ENCODE measurements around the gene CDH4. TPM values are rescaled to one million over a fixed set of nuclear protein-coding genes. Genes with fewer than 3 reads are reported as not detected.

The CDH4 gene
- total RNA-seq, 4 donors from 2014 or later: 0.13 to 0.38 (median 0.21) TPM; not detected in 1

DNA sequence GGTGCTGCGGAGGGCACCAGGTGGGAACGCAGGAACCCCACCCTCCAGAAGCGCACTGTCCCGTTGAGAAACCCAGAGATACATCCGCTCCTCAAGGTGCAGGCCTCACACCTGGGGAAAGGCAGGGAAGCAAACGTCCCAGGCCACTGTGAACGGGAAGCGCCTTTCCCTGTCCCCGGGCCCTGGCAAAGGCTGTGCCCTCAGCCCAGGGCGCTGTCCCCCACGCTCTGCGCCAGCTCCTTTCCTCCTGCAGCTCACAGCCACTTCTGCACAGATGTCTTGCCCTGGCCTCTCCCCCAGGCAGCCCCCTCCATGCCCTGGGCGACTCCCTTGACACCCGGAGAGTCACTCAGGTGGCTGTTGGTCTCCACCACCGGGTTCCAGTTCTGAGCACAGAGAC, 609.8 kb downstream of the CDH4 start:
- Histone ChIP-seq H3K4me3 (no peak overlapping the region), H3K36me3 (no peaks in the 10 kb centered on the region), H3K4me1 (no peaks in the 10 kb centered on the region), H3K27me3 (peaks cover 0 to 5% (median 0%) of the 10 kb centered on the region in 4 donors), H3K27ac (no peak overlapping the region), H3K9me3 (no peaks in the 10 kb centered on the region)
- intact Hi-C loops (cut with DNase I): no loop called here
- 81 to 98% methylated on average over 4 to 7 of the region's 15 CpGs for WGBS, 2 donors
- no peak for DNase-seq
- TF ChIP-seq, protein P1, sequence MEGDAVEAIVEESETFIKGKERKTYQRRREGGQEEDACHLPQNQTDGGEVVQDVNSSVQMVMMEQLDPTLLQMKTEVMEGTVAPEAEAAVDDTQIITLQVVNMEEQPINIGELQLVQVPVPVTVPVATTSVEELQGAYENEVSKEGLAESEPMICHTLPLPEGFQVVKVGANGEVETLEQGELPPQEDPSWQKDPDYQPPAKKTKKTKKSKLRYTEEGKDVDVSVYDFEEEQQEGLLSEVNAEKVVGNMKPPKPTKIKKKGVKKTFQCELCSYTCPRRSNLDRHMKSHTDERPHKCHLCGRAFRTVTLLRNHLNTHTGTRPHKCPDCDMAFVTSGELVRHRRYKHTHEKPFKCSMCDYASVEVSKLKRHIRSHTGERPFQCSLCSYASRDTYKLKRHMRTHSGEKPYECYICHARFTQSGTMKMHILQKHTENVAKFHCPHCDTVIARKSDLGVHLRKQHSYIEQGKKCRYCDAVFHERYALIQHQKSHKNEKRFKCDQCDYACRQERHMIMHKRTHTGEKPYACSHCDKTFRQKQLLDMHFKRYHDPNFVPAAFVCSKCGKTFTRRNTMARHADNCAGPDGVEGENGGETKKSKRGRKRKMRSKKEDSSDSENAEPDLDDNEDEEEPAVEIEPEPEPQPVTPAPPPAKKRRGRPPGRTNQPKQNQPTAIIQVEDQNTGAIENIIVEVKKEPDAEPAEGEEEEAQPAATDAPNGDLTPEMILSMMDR (IDR thresholded peaks at IDR 0.05): no peak
- TF ChIP-seq POLR2A (IDR thresholded peaks at IDR 0.05): no peak

DNA sequence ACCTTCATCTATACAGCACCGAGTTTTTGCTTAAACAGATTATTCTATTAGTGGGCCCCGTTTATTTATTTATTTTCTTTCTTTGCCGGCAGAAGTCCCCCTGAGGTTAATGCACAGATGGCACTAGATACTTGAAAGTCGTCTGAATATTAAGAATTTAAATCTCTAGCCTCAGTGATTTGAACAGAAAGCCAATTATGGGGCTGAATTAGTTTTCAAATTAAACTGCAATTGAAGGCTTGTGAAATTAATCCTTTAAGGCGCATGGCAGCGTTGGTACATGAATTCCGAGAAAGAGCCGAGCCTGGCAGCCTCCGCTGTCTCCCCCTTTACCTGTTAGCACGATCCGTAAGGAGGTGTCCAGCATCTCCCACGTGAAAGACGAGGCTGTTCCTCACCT, 610.8 kb downstream of the CDH4 start:
- Histone ChIP-seq H3K4me3 (no peak overlapping the region), H3K36me3 (no peaks in the 10 kb centered on the region), H3K9me3 (no peaks in the 10 kb centered on the region), H3K27ac (no peak overlapping the region), H3K4me1 (no peaks in the 10 kb centered on the region), H3K27me3 (peaks cover 0 to 5% (median 0%) of the 10 kb centered on the region in 4 donors)
- TF ChIP-seq, protein P1 (IDR thresholded peaks at IDR 0.05): no peak
- TF ChIP-seq POLR2A (IDR thresholded peaks at IDR 0.05): no peak
- intact Hi-C loops (cut with DNase I): no loop called here
- DNase-seq: no peak
- 68 to 76% methylated on average over 13 of the region's 13 CpGs for WGBS, 2 donors

DNA sequence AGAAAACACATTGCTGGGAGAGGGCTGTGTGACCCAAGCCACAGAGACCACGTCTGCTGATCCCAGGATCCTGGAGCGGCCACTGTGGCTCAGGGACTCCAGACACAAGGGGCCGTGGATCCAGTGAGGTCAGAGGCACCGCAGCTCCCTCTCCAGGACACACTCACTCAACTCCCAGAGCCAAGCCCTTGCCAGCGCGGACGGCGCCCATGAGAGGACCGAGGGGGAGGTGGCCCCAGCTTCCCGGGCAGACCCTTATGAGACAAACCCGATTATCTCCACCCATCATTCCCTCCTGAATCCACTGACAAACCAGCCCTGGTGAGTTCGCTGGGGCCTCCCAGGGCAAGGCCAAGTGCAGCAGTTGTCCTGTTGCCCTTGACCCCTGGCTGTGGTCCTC, 612.4 kb downstream of the CDH4 start:
- peaks cover 0 to 7% (median 0%) of the 10 kb centered on the region in 4 donors for H3K27me3 ChIP-seq
- WGBS, 2 donors: 58 to 82% methylated on average over 2 to 9 of the region's 12 CpGs
- TF ChIP-seq POLR2A (IDR thresholded peaks at IDR 0.05): no peak
- TF ChIP-seq, protein P1 (IDR thresholded peaks at IDR 0.05): no peak
- H3K4me3 ChIP-seq: no peak overlapping the region
- H3K9me3 ChIP-seq: no peaks in the 10 kb centered on the region
- intact Hi-C loops (cut with DNase I): no loop called here
- no peaks in the 10 kb centered on the region for H3K4me1 ChIP-seq
- DNase-seq: no peak
- no peak overlapping the region for H3K27ac ChIP-seq
- no peaks in the 10 kb centered on the region for H3K36me3 ChIP-seq

DNA sequence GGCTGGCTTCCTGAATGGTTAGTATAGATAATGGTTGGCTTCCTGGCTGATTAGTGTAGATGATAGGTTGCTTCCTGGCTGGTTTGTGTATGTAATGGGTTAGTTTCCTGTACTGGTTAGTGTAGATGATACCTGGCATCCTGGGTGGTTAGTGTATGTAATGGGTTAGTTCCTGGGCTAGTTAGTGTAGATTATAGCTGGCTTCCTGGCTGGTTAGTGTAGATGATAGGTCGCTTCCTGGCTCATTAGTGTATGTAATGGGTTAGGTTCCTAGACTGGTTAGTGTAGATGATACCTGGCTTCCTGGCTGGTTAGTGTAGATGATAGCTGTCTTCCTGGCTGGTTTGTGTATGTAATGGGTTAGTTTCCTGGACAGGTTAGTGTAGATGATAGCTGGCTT, 613.3 kb downstream of the CDH4 start:
- Histone ChIP-seq H3K36me3 (no peaks in the 10 kb centered on the region), H3K4me1 (no peaks in the 10 kb centered on the region), H3K27ac (no peak overlapping the region), H3K27me3 (peaks cover 0 to 9% (median 0%) of the 10 kb centered on the region in 4 donors), H3K9me3 (no peaks in the 10 kb centered on the region), H3K4me3 (no peak overlapping the region)
- TF ChIP-seq POLR2A (IDR thresholded peaks at IDR 0.05): no peak
- 67 to 69% methylated on average over 1 of the region's 1 CpG for WGBS, 2 donors
- intact Hi-C loops (cut with DNase I): no loop called here
- no peak for DNase-seq

DNA sequence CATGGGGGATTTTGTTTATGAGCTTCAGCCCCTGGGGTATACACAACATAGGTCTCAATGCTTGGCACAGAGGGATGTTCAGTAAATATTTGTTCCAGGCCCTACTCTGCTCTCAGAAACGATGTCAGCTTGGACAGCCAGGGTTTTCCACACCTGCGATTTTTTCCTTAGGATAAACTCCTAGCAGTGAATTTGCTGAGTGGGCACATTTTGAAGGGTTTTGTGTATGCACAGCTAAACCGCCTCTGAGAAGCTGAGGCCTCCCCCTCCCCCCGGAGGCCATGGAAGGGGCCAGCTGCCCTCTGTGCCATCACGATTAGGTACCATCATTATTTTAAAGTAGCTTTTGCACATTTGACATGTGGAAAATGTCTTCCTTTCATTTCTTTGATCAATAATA, 614.1 kb downstream of the CDH4 start:
- no peaks in the 10 kb centered on the region for H3K9me3 ChIP-seq
- no peak overlapping the region for H3K27ac ChIP-seq
- TF ChIP-seq, protein P1 (IDR thresholded peaks at IDR 0.05): no peak
- TF ChIP-seq POLR2A (IDR thresholded peaks at IDR 0.05): no peak
- H3K36me3 ChIP-seq: no peaks in the 10 kb centered on the region
- no peak overlapping the region for H3K4me3 ChIP-seq
- H3K27me3 ChIP-seq: peaks cover 0 to 9% (median 0%) of the 10 kb centered on the region in 4 donors
- 54 to 61% methylated on average over 5 of the region's 5 CpGs for WGBS, 2 donors
- DNase-seq: no peak
- H3K4me1 ChIP-seq: no peaks in the 10 kb centered on the region
- intact Hi-C loops (cut with DNase I): no loop called here

DNA sequence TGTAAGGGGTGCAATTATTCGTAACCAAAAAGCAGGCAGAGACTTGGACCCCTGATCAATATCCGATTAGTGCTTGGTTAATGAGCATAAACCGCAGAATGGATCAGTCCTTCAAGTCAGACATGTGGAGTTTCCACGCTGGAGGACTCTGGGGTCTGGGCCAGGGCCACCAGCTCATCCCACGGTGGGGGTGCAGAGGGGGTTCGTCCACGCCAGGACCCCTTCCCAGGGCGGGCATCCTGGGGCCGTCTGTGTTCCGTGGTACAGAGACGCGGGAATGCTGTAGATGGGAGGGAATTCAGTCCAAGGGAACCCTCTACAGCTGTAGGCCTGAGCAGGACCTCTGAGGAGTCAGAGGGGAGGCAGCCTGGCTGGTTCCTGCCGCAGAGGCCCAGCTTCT, 615.9 kb downstream of the CDH4 start:
- Histone ChIP-seq H3K27me3 (peaks cover 0 to 15% (median 0%) of the 10 kb centered on the region in 4 donors), H3K4me3 (no peak overlapping the region), H3K4me1 (no peaks in the 10 kb centered on the region), H3K9me3 (no peaks in the 10 kb centered on the region), H3K27ac (no peak overlapping the region), H3K36me3 (no peaks in the 10 kb centered on the region)
- intact Hi-C loops (cut with DNase I): no loop called here
- 85 to 93% methylated on average over 5 to 7 of the region's 13 CpGs for WGBS, 2 donors
- TF ChIP-seq, protein P1 (IDR thresholded peaks at IDR 0.05): no peak
- TF ChIP-seq POLR2A (IDR thresholded peaks at IDR 0.05): no peak
- DNase-seq: no peak
